ENCODE measurements around the gene SAMD14.

Gene SAMD14

GRCh38 chr17:50120475-50121253, 9.3 kb downstream of the SAMD14 start:
- Mint-ChIP-seq H3K4me1 (peaks cover 7% of the 10 kb centered on the region), H3K36me3 (ENCODE audit: low read depth) (no peaks in the 10 kb centered on the region), H3K9me3 (no peaks in the 10 kb centered on the region), H3K27me3 (peaks cover 39% of the 10 kb centered on the region), H3K4me3 (no peak overlapping the region), H3K27ac (no peak overlapping the region)
- ATAC-seq (no peak), DNase-seq (no peak)

DNA sequence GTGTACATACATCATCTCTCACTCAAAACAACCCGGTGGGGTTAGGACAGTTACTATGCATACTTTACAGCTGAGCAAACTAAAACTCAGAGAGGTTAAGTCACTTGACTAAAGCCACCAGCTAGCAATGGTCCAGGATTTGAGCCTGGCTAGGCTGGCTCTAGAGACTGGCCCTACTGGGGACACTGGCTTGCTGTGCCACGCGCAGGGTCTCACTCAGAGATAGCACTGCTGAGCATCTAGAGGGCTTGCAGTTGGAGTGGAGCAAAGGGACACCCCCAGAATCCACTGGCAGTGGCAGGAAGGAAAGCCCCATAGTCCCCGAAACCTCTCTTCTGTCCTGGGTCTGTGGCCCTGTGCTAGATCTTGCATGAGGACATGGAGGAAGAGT, 11.1 kb downstream of the SAMD14 start:
- H3K27ac Mint-ChIP-seq = no peak overlapping the region

DNA sequence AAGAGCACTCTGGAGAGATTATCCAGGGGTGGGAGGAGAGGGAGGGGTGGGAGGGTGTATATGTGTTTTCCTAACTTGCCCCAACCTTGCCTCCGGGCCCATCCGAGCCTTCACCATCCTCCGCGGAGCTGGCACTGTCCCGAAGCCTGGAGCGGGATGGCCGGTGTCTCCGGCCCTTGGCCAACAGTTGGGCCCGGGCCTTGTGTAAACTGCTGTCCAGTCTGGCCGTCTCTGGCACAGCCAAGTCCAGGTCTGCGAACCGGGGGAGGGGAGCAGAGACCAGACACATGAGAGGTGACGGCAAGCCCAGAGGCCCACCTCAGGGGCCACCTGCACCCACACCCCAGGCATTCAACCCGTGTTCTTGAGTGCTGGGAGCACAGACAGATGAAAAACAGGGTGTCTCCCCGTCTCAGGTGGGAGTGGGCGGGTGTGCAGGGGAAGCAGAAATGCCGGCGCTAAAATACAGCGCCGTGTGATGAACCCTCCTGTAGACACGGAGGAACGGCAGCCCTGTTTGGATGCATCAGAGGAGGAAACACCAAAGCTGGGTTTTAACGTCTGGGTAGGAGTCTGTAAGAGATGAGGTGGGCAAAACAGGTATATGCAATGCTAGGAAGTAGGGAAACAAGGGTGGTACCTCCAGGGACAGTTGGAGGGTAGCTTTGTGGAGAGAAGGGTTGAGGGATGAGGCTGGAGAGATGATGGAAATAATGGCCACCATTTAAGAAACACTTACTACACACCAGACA, 11.7 kb downstream of the SAMD14 start:
- Mint-ChIP-seq H3K27ac (no peak overlapping the region), H3K4me1 (peaks cover 11% of the 10 kb centered on the region), H3K9me3 (no peaks in the 10 kb centered on the region), H3K27me3 (peaks cover 46% of the 10 kb centered on the region), H3K4me3 (no peak overlapping the region), H3K36me3 (ENCODE audit: low read depth) (no peaks in the 10 kb centered on the region)
- ATAC-seq (no peak), DNase-seq (no peak)

More for the DNA sequence above, 11.1 kb downstream of the SAMD14 start:
- H3K4me3 Mint-ChIP-seq = no peak overlapping the region
- no peaks in the 10 kb centered on the region for H3K36me3 Mint-ChIP-seq (ENCODE audit: low read depth)
- peaks cover 45% of the 10 kb centered on the region for H3K27me3 Mint-ChIP-seq
- H3K4me1 Mint-ChIP-seq = peaks cover 11% of the 10 kb centered on the region
- ATAC-seq (no peak), DNase-seq (no peak)
- H3K9me3 Mint-ChIP-seq = no peaks in the 10 kb centered on the region

GRCh38 chr17:50117202-50118051, 12.5 kb downstream of the SAMD14 start:
- Mint-ChIP-seq H3K36me3 (ENCODE audit: low read depth) (no peaks in the 10 kb centered on the region), H3K4me1 (peaks cover 11% of the 10 kb centered on the region), H3K27ac (no peak overlapping the region), H3K4me3 (peak overlapping the region; percentile 25), H3K27me3 (peaks cover 43% of the 10 kb centered on the region), H3K9me3 (no peaks in the 10 kb centered on the region)
- peak; percentile 67 for DNase-seq
- ATAC-seq = peak; percentile 76

DNA sequence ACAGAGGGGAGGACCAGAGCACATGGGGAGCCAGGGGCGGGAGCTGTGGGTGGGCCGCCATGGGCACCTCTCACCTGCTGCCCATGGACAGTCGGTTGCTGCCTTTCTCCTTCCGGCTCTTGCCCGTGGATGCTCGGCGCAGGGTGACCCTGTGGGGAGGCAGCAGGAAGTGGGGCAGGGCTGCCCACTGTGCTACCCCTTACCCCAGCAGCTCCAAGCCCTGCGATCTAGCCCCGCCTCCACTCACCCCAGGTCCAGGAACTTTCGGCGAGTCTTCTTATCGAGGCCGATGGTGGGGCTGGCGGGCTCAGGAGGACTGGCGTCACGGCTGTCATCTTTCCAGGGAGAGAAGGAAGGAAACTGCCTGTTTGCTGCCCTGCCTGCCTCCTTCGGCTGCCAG, 14.2 kb downstream of the SAMD14 start:
- Mint-ChIP-seq H3K4me3 (no peak overlapping the region), H3K36me3 (ENCODE audit: low read depth) (no peaks in the 10 kb centered on the region), H3K27ac (no peak overlapping the region), H3K27me3 (peaks cover 42% of the 10 kb centered on the region), H3K9me3 (no peaks in the 10 kb centered on the region), H3K4me1 (peaks cover 11% of the 10 kb centered on the region)
- no peak for ATAC-seq
- DNase-seq = no peak

GRCh38 chr17:50114849-50115357, 15.1 kb downstream of the SAMD14 start:
- Mint-ChIP-seq H3K4me3 (no peak overlapping the region), H3K4me1 (peaks cover 11% of the 10 kb centered on the region), H3K27me3 (peaks cover 40% of the 10 kb centered on the region), H3K27ac (no peak overlapping the region), H3K36me3 (ENCODE audit: low read depth) (no peaks in the 10 kb centered on the region), H3K9me3 (no peaks in the 10 kb centered on the region)
- ATAC-seq (peak; percentile 53), DNase-seq (peak; percentile 40)

- Mint-ChIP-seq H3K27ac (no peak overlapping the region), H3K27me3 (peaks cover 35% of the 10 kb centered on the region), H3K4me3 (no peak overlapping the region), H3K36me3 (ENCODE audit: low read depth) (no peaks in the 10 kb centered on the region), H3K9me3 (no peaks in the 10 kb centered on the region), H3K4me1 (peaks cover 11% of the 10 kb centered on the region)
- no peak for DNase-seq
- ATAC-seq = no peak
Observed at GRCh38 chr17:50114401-50114800, 15.6 kb downstream of the SAMD14 start.

DNA sequence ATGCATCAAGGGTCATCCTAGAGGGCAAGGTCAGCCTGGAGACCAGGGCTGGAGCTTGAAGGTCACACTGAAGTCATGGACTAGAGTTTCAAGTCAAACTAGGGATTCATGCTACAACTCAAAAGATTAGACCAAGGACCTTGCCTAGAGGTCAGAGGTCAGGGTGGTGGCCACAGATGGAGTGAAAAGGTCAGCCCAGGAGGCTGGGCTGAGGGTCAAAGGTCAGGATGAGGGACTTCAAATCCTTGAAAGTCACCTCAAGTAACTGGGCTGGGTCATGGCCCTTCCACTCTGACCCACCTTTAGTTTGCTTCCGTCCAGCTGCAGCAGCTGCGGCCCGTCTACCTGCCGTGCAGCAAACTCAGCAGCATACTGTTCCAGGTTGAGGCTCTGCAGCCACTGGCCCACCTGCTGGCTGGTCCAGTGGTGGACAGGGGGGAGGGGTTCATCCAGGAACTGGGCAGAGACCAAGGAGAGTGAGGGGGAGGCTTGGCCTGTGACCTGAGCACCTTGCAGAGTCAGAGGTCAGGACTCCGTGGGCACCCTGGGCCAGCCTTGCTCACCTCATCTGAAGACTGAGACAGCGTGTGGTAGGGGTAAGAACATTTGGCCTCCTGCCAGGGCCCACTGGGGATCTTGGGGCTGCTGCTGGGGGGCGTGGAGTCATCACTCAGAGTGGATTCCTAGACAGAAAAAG, 16.2 kb downstream of the SAMD14 start:
- Mint-ChIP-seq H3K27ac (no peak overlapping the region), H3K4me3 (no peak overlapping the region), H3K9me3 (no peaks in the 10 kb centered on the region), H3K27me3 (peaks cover 31% of the 10 kb centered on the region), H3K4me1 (peaks cover 11% of the 10 kb centered on the region), H3K36me3 (ENCODE audit: low read depth) (no peaks in the 10 kb centered on the region)
- DNase-seq (no peak), ATAC-seq (no peak)

DNA sequence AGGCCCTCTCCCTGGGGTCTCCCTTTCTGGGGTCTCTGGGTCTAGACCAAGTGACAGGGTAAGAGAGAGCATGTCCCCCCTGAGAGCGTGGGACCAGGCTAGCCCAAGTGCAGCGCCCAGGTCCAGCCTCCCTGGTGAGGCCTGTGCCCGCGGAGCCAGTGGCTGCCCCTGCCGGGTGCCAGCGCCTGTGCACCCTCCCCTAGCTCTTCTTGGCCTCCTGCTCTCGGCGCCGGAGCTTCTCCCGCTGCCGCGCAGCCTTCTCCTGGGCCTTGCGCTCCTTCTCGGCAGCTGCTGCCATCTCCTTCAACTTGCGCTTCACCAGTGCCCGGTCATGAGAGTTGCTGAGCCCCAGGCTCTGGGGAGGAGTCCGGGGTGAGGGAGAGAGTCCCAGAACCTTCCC, 17.3 kb downstream of the SAMD14 start:
- H3K9me3 Mint-ChIP-seq = no peaks in the 10 kb centered on the region
- ATAC-seq (no peak), DNase-seq (no peak)
- no peak overlapping the region for H3K27ac Mint-ChIP-seq
- H3K27me3 Mint-ChIP-seq = peaks cover 24% of the 10 kb centered on the region
- H3K4me3 Mint-ChIP-seq = no peak overlapping the region
- no peaks in the 10 kb centered on the region for H3K36me3 Mint-ChIP-seq (ENCODE audit: low read depth)
- H3K4me1 Mint-ChIP-seq = peaks cover 11% of the 10 kb centered on the region

GRCh38 chr17:50111673-50112655, 18.0 kb downstream of the SAMD14 start:
- H3K36me3 Mint-ChIP-seq (ENCODE audit: low read depth) = no peaks in the 10 kb centered on the region
- H3K27ac Mint-ChIP-seq = no peak overlapping the region

DNA sequence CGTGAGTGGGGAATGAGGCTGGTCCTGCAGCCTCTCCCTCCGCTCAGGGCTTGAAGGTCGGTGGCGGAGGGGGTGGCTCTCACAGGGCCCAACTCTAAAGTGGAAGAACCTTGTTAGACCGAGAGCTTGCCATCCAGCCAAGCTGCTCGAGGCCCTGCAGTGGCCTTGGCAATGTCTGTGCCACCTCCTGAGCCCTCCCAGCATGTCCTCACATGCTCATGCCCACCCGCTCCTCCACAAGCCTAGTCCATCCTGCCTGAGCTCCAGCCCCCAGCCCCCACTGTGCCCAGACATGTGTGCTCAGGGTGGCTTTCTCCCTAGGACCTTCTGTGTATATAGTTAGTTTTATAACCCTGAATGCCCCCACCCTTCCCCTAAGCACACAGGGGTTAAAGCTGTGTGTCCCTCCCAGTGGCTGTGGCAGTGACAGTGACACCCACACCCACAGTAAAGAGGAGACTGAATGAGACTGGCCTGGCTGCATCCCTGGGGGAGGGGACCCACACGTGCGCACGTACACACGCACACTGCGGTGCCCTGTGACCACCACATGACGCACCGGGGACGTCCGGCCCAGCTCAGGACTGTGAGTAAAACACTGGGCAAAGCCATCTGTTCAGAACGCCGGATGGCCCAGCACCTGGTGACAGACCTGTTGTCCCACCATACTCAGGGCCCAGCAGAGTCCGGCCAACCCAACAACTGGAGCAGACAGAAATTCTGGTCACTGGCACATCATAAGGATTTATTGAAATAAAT, 19.2 kb downstream of the SAMD14 start:
- no peaks in the 10 kb centered on the region for H3K9me3 Mint-ChIP-seq
- DNase-seq (no peak), ATAC-seq (no peak)
- no peaks in the 10 kb centered on the region for H3K36me3 Mint-ChIP-seq (ENCODE audit: low read depth)
- no peak overlapping the region for H3K27ac Mint-ChIP-seq
- H3K4me3 Mint-ChIP-seq = no peak overlapping the region
- H3K4me1 Mint-ChIP-seq = peaks cover 4% of the 10 kb centered on the region
- H3K27me3 Mint-ChIP-seq = peaks cover 8% of the 10 kb centered on the region

More at GRCh38 chr17:50111673-50112655, 18.0 kb downstream of the SAMD14 start:
- Mint-ChIP-seq H3K27me3 (peaks cover 19% of the 10 kb centered on the region), H3K4me3 (no peak overlapping the region), H3K4me1 (peaks cover 7% of the 10 kb centered on the region), H3K9me3 (no peaks in the 10 kb centered on the region)
- DNase-seq (no peak), ATAC-seq (no peak)

DNA sequence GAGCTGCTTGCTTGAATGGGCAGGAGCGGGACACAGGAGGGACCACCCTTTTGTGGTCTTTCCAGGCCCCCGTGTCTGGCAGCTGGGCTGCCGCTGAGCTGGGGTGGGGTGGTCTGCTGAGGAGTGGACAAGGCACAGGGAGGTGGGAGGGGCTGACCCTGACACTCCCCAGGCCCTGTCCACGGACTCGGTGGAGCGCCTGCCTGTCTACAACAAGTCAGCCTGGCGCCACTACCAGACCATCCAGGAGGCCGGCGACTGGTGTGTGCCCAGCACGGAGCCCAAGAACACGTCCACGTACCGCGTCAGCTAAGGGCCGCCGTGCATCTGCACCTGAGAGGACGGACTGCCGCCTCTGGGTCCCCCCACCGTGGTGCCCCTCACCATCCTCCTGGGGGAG, 20.2 kb downstream of the SAMD14 start:
- H3K27ac Mint-ChIP-seq = no peak overlapping the region
- no peaks in the 10 kb centered on the region for H3K9me3 Mint-ChIP-seq
- no peaks in the 10 kb centered on the region for H3K36me3 Mint-ChIP-seq (ENCODE audit: low read depth)
- H3K4me1 Mint-ChIP-seq = no peaks in the 10 kb centered on the region
- DNase-seq (no peak), ATAC-seq (no peak)
- H3K27me3 Mint-ChIP-seq = peaks cover 1% of the 10 kb centered on the region
- H3K4me3 Mint-ChIP-seq = no peak overlapping the region

All from activated naive CD8-positive, alpha-beta T cell treated with anti-CD3 and anti-CD28 coated beads, Interleukin-2, amount 50 U/mL, for 24 hours (primary cell).